NCI-H2107 treated with DMSO at 0.1 percent for 48 hours (cell line): ENCODE measurements around the gene PHRF1.

Experiments used
- DNase-seq: peaks from one replicate; lab custom pipeline; 2025; ENCODE audit not compliant: unreplicated experiment; lab: John Stamatoyannopoulos, UW

Gene PHRF1

GRCh38 chr11:575996-576768 lies at the start of gene PHRF1:
TSS of gene PHRF1 (plus strand) at chr11:576470. CDS start at chr11:581513, 5,043 bp downstream.
- DNase-seq: peak; percentile 80

GRCh38 chr11:528166-528814 lies 48.0 kb upstream of the PHRF1 start:
- DNase-seq: no peak

- DNase-seq: no peak
Observed at GRCh38 chr11:528815-529727, 47.2 kb upstream of the PHRF1 start.

- DNase-seq: no peak
Observed at GRCh38 chr11:529728-530411, 46.4 kb upstream of the PHRF1 start.

GRCh38 chr11:530960-531831 lies 45.1 kb upstream of the PHRF1 start:
- no peak for DNase-seq

GRCh38 chr11:531919-532526 lies 44.2 kb upstream of the PHRF1 start:
- DNase-seq: no peak

- no peak for DNase-seq
Observed at GRCh38 chr11:532527-532985, 43.7 kb upstream of the PHRF1 start.

GRCh38 chr11:532986-533585 lies 43.2 kb upstream of the PHRF1 start:
- DNase-seq: no peak

- no peak for DNase-seq
Observed at GRCh38 chr11:533586-534395, 42.5 kb upstream of the PHRF1 start.

- no peak for DNase-seq
Observed at GRCh38 chr11:534396-535209, 41.7 kb upstream of the PHRF1 start.

- DNase-seq: no peak
Observed at GRCh38 chr11:535210-535518, 41.1 kb upstream of the PHRF1 start.

GRCh38 chr11:535519-536454 lies 40.5 kb upstream of the PHRF1 start, which contains the start of gene HRAS:
TSS of gene HRAS (minus strand) at chr11:535576.
- DNase-seq: peak; percentile 79

GRCh38 chr11:536841-537621 lies 39.2 kb upstream of the PHRF1 start, which contains the start of gene LRRC56:
TSS of gene LRRC56 (plus strand) at chr11:537527. CDS start at chr11:540685, 3,158 bp downstream.
- DNase-seq: peak; percentile 68

GRCh38 chr11:537622-538430 lies 38.4 kb upstream of the PHRF1 start:
- DNase-seq: no peak
